Body of pancreas (tissue), 4 donors: ENCODE results near the gene WDR5B. TPM values are rescaled to one million over a fixed set of nuclear protein-coding genes. Genes with fewer than 3 reads are reported as not detected.

ENCODE experiments used
- ATAC-seq: fragments of 150-250 bp; one replicate; pipeline ENCODE4 v1.9.1; 2016
- DNase-seq, 4 donors: peaks; one replicate each; pipeline ENCODE4 v3.0.0-alpha.2; 2019
- H3K27ac ChIP-seq, 4 donors: fragments of 200-600 bp; sonication (generic); 1 replicate in 3 of 4; 2 replicates in 1 of 4; pipeline versions ENCODE4 v1.5.1 to v1.6.1; 2016 to 2019; ENCODE audit warnings: mild to moderate bottlenecking in 1 of 4, mixed read lengths in 1 of 4, moderate library complexity in 1 of 4
- H3K27me3 ChIP-seq, 2 donors: fragments of 200-600 bp; sonication (generic); one replicate each; pipeline ENCODE4 v1.6.0; 2016; ENCODE audit warnings: mild to moderate bottlenecking in 1 of 2
- H3K36me3 ChIP-seq, 2 donors: fragments of 200-600 bp; sonication (generic); replicated peaks in 1 of 2; 2 replicates each; pipeline ENCODE4 v1.5.1; 2016; ENCODE audit warnings: low read depth in 2 of 2; ENCODE audit not compliant: insufficient read depth in 1 of 2
- H3K4me1 ChIP-seq: fragments of 200-600 bp; sonication (generic); one replicate; pipeline ENCODE4 v1.6.0; 2016
- H3K4me3 ChIP-seq, 2 donors: fragments of 200-600 bp; sonication (generic); 1 replicate in 1 of 2; 2 replicates in 1 of 2; pipeline ENCODE4 v1.5.1; 2016 to 2019
- H3K9me3 ChIP-seq, 3 donors: fragments of 200-600 bp; sonication (generic); 1 replicate in 2 of 3; 2 replicates in 1 of 3; pipeline ENCODE4 v1.5.1; 2016
- POLR2A ChIP-seq, 3 donors: fragments of 450-650 bp; IDR thresholded peaks; one replicate each; pipeline ENCODE4 v1.6.1; 2016; ENCODE audit warnings: antibody characterized with exemption in 3 of 3, mild to moderate bottlenecking in 2 of 3
- WGBS, 2 donors: methylation state at CpG; one replicate each; pipeline ENCODE4 v1.1.5; 2017; 5-methylcytosine and 5-hydroxymethylcytosine counted together
- intact Hi-C: fragments of 100-400 bp; cut with DNase I; formaldehyde crosslinking; loops from one replicate; pipeline ENCODE4 v1.15.1; 2023
- total RNA-seq, 2 donors: library from RNA; depleted of rRNA; stranded (reverse); fragments of >200 nt; gene quantifications; one replicate each; pipeline ENCODE4 v1.1.0, GENCODE V29; 2016
- TF ChIP-seq, protein P1 (sequence below), 7 experiments: fragments of 450-650 bp in 4 of 7; fragments of 200-600 bp in 3 of 7; sonication (generic) in 3 of 7; IDR thresholded peaks; one replicate each; pipeline ENCODE4 v1.5.1; 2016 to 2019; ENCODE audit warnings: antibody characterized with exemption in 7 of 7

WDR5B gene
- total RNA-seq, 2 donors from 2014 or later: 5.6 to 6.2 TPM

- TF ChIP-seq, protein P1, sequence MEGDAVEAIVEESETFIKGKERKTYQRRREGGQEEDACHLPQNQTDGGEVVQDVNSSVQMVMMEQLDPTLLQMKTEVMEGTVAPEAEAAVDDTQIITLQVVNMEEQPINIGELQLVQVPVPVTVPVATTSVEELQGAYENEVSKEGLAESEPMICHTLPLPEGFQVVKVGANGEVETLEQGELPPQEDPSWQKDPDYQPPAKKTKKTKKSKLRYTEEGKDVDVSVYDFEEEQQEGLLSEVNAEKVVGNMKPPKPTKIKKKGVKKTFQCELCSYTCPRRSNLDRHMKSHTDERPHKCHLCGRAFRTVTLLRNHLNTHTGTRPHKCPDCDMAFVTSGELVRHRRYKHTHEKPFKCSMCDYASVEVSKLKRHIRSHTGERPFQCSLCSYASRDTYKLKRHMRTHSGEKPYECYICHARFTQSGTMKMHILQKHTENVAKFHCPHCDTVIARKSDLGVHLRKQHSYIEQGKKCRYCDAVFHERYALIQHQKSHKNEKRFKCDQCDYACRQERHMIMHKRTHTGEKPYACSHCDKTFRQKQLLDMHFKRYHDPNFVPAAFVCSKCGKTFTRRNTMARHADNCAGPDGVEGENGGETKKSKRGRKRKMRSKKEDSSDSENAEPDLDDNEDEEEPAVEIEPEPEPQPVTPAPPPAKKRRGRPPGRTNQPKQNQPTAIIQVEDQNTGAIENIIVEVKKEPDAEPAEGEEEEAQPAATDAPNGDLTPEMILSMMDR (IDR thresholded peaks at IDR 0.05): no peak
- TF ChIP-seq POLR2A (IDR thresholded peaks at IDR 0.05): no peak
- no peaks in the 10 kb centered on the region for H3K27me3 ChIP-seq
- DNase-seq: no peak
- WGBS, 2 donors: 44 to 78% methylated on average over 1 of the region's 1 CpG
- intact Hi-C loops: no loop called here
- H3K9me3 ChIP-seq: no peaks in the 10 kb centered on the region
- no peaks in the 10 kb centered on the region for H3K36me3 ChIP-seq
- H3K27ac ChIP-seq: peak overlapping the region; percentile 22 to 76 (median 49)
- H3K4me1 ChIP-seq: peaks cover 57% of the 10 kb centered on the region
- H3K4me3 ChIP-seq: no peak overlapping the region
- no peak for ATAC-seq
Measured at GRCh38 chr3:122394173-122394572, 21.7 kb downstream of the WDR5B start.

- intact Hi-C loops: no loop called here
- peak; percentile 74 for ATAC-seq
- DNase-seq: peak in 3 of 4 donors; percentile 29 to 39 (median 33)
- H3K9me3 ChIP-seq: no peaks in the 10 kb centered on the region
- H3K27me3 ChIP-seq: no peaks in the 10 kb centered on the region
- WGBS, 2 donors: 5 to 6% methylated on average over 2 of the region's 2 CpGs
- H3K4me1 ChIP-seq: peaks cover 65% of the 10 kb centered on the region
- H3K36me3 ChIP-seq: no peaks in the 10 kb centered on the region
- H3K27ac ChIP-seq: peak overlapping the region; percentile 22 to 76 (median 49)
- TF ChIP-seq, protein P1 (IDR thresholded peaks at IDR 0.05): peak; percentile 25 to 77 (median 69)
- TF ChIP-seq POLR2A (IDR thresholded peaks at IDR 0.05): no peak
- H3K4me3 ChIP-seq: no peak overlapping the region
Measured at GRCh38 chr3:122392868-122393844, 22.7 kb downstream of the WDR5B start.

GRCh38 chr3:122391681-122392446 lies 24.0 kb downstream of the WDR5B start:
- no peak overlapping the region for H3K4me3 ChIP-seq
- peak overlapping the region; percentile 29 to 76 (median 53) for H3K27ac ChIP-seq
- WGBS, 2 donors: 8 to 13% methylated on average over 2 of the region's 2 CpGs
- H3K27me3 ChIP-seq: no peaks in the 10 kb centered on the region
- TF ChIP-seq POLR2A (IDR thresholded peaks at IDR 0.05): no peak
- TF ChIP-seq, protein P1 (IDR thresholded peaks at IDR 0.05): no peak
- H3K36me3 ChIP-seq: no peaks in the 10 kb centered on the region
- peaks cover 77% of the 10 kb centered on the region for H3K4me1 ChIP-seq
- no peaks in the 10 kb centered on the region for H3K9me3 ChIP-seq
- intact Hi-C loops: no loop called here
- ATAC-seq (peak; percentile 58), DNase-seq (peak in 2 of 4 donors; percentile 14 to 28)

GRCh38 chr3:122390665-122391064 lies 25.2 kb downstream of the WDR5B start:
- ATAC-seq: no peak
- DNase-seq: no peak
- peaks cover 87% of the 10 kb centered on the region for H3K4me1 ChIP-seq
- H3K9me3 ChIP-seq: no peaks in the 10 kb centered on the region
- no peak for TF ChIP-seq POLR2A (IDR thresholded peaks at IDR 0.05)
- TF ChIP-seq, protein P1 (IDR thresholded peaks at IDR 0.05): no peak
- intact Hi-C loops: no loop called here
- no peaks in the 10 kb centered on the region for H3K27me3 ChIP-seq
- H3K36me3 ChIP-seq: no peaks in the 10 kb centered on the region
- H3K27ac ChIP-seq: peak overlapping the region; percentile 53 to 76 (median 66)
- WGBS, 2 donors: 34 to 37% methylated on average over 4 of the region's 4 CpGs
- no peak overlapping the region for H3K4me3 ChIP-seq
